NCI-H187 treated with DMSO at 0.1 percent for 48 hours (cell line): ENCODE results near the gene KCNH2.
"Not testable (repeated sequence)": the region's sequence is repeated elsewhere in the genome, so short reads cannot be mapped to it uniquely, and the experiment has no call there.

Source experiments
- DNase-seq: peaks from one replicate; lab custom pipeline; 2025; lab: John Stamatoyannopoulos, UW

Gene KCNH2

GRCh38 chr7:150934045-150934766 is 43.9 kb downstream of the KCNH2 start:
- no peak for DNase-seq

- no peak for DNase-seq
Observed at GRCh38 chr7:150931199-150931869, 46.8 kb downstream of the KCNH2 start.

DNA sequence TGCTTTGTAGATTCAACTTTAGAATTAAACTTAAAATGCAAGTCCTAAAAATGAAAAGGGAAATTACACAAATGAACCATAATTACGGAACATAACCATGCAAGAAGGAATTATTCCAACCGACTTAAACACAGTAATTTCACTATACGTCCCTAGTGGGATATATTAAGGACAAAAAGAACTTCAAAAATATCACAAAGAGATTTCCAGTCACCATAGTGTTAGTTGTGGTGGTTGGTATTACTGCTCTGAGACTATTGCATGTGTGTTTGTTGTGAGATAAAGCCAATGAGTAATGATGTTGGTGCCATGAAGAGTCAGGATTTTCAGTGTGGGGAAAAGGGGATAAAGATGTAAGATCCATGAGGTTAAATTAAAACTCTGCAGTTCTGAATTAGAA is 49.6 kb downstream of the KCNH2 start:
- no peak for DNase-seq

DNA sequence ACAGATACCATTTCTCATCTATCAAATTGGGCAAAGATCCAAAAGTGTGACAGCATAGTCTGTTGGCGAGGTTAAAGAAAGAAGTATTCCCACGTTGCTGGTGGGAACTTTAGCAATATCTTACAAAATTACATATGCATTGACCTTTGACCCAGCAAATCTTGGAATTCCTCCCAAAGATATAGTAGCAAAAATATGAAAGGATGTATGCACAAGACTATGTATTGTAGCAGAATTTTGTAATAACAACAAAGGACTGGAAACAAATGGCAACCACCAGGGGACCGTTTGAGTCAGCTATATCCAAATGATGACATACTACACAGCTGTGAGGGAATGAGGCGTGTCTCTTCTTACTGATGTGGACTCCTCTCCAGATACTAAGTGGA is 50.2 kb downstream of the KCNH2 start:
- no peak for DNase-seq

DNA sequence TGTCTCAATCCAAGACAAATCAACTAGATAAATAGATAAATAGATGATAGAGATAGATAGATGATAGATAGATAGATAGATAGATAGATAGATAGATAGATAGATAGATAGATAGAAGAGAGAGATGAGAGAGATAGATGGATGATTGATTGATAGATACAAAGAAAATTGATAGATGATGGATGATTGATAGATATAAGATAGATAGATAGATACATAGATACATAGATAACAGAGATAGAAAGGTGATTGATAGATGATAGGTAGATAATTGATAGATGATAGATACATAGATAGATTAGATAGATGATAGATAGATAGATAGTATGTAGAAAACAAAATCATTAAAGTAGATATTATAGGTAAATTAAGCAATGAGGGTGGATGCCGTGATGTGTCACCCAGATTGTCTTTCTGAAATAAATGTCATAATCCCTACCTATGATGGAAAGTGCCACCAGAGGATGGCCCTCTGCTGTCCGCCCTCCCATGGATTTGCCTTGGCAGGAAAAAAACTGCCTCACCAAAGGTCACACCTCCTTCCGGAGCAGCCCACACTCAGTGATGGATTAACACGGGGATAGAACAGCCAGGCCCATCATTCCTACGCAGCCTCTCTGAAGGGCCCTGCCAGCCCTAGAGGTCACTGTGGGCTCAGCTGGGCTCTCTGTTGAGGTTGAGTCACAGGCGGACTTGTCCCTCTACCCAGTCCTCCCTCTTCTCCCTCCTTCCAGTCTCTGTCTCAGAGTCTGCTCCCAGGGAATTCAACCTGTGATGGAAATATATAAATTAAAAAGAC is 50.8 kb downstream of the KCNH2 start:
- no peak for DNase-seq

- DNase-seq, result no peak
Observed at GRCh38 chr7:150926066-150926465, 52.1 kb downstream of the KCNH2 start.

DNA sequence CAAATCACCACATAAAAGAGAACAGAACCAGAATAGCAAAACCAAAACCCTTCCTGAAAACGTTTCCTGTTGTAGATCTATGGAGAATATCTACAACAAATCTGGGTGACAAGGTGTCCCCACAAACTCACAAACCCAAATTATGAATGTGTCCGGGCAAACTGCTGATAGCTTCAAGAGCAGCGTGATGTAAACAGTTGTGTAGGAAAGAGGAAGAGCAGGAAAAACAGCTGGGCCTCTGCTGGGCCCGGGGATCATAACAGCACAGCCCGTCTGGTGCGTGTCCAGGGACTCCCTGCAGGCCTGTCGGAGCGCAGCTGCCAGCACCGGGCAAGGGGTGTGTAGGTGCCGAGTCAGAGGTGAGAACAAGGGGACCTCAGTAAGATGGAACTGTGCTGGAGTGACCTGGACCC is 53.7 kb downstream of the KCNH2 start:
- no peak for DNase-seq

DNA sequence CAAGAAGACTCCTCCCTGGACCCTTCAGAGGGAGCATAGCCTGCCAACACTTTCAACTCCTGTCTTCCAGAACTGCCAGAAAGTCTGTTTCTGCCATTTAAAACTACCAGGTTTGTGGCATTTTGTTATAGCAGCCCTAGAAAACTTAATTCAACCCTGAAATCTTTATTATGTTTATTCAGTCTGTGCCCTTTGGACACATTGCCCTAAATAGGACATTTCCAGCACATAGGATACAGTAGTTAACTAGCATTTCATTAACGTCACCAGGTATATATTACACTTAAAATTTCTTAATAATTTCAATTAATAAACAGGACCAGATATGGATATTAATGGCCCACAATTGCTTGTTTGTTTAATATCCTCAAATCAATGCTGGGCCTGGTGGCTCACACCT is 54.3 kb downstream of the KCNH2 start:
- no peak for DNase-seq

DNA sequence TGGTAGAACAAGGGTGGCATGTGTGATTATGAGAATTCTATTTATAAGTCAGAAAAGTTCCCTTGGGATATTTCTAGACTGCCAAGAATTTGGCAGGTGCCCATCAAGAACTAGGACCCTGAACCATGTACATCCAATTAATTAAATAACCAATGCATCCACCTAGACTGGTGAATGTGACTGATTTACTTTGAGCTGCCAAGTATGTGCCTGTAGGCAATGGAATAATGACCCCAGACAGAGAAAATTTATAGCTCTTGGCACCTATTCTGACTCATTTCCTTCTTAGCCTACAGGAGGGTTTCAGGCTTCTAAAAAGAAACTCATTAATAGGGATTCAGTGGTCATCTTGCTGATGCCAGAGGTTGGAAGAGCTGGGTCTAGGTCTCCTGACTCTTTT is 54.9 kb downstream of the KCNH2 start:
- no peak for DNase-seq

DNA sequence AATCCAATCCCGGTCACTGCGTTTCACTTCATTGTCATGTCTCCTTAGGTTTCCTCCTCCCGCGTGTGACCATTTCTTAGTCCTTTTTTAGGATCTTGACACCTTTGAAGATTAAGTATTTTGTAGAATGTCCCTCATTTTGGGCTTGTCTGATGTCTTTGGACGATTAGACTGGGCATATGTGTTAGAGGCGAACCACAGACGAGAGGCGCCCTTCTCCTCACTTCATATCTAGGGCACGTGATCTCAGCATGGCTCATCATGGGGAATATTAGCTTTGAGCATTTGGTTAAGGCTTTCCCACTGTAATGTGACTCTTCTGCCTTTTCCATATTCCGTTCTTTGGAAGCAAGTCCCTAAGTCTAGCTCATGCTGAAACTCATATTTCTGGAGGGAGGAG is 59.0 kb downstream of the KCNH2 start:
- no peak for DNase-seq

DNA sequence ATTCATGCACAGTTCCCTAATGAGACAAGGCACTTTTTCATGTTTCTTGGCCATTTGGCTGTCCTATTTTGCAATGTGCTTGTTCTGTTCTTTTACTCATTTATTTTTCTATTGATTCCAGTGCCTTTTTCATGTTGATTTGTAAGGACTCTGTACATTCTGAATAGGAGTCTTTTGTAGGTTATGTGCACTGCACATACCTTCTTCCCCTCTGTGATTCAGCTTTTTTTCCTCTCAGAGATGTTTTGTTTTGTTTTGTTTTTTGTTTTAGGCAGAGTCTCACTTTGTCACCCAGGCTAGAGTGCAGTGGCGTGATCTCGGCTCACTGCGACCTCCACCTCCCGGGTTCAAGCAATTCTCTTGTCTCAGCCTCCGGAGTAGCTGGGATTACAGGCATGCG is 59.7 kb downstream of the KCNH2 start:
- no peak for DNase-seq

- no peak for DNase-seq
Observed at GRCh38 chr7:150917969-150918368, 60.2 kb downstream of the KCNH2 start.

DNA sequence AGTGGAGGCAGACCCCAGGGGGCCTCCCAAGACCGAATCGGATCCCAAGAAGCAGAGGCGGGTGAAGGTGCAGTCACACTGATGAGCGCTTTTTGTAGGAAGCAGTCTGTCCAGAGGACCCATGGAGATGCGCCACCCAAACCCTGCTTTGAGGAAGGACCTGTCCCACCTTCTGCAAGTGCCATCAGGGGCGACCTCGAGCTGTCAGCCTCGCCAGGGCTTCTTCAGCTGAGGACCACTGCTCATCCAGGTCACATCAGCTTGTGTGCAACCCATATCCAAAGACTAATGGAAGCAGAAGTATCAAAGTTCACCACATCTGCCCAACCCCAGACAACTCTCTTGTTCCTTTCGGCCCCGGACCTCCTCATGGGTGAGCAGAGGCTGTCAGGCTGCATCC is 61.5 kb downstream of the KCNH2 start:
- no peak for DNase-seq

- DNase-seq, result no peak
Observed at GRCh38 chr7:150914966-150915365, 63.2 kb downstream of the KCNH2 start.

- no peak for DNase-seq
Observed at GRCh38 chr7:150914196-150914595, 63.9 kb downstream of the KCNH2 start.

DNA sequence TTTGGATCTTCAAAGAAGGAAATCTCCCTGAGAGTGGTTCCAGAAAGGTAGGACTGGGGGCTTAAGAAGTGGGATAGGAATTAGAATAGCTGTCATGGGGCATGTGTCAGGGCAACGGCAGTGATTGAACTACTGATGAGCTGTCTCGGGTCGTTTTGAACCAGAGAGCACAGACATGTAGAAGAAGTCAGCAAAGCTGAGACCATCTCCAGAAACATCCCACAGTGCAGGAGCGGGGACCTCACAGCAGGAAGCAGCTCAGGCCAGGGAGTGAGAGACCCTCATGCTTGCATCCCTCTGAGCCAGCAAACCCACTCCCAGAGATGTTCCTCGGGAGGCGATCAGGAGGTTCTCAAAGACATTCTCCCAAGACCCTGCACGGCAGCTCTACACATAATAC is 65.7 kb downstream of the KCNH2 start:
- DNase-seq, result no peak

- DNase-seq, result no peak
Observed at GRCh38 chr7:150911590-150912267, 66.4 kb downstream of the KCNH2 start.

- DNase-seq, result no peak
Observed at GRCh38 chr7:150910996-150911422, 67.1 kb downstream of the KCNH2 start.

DNA sequence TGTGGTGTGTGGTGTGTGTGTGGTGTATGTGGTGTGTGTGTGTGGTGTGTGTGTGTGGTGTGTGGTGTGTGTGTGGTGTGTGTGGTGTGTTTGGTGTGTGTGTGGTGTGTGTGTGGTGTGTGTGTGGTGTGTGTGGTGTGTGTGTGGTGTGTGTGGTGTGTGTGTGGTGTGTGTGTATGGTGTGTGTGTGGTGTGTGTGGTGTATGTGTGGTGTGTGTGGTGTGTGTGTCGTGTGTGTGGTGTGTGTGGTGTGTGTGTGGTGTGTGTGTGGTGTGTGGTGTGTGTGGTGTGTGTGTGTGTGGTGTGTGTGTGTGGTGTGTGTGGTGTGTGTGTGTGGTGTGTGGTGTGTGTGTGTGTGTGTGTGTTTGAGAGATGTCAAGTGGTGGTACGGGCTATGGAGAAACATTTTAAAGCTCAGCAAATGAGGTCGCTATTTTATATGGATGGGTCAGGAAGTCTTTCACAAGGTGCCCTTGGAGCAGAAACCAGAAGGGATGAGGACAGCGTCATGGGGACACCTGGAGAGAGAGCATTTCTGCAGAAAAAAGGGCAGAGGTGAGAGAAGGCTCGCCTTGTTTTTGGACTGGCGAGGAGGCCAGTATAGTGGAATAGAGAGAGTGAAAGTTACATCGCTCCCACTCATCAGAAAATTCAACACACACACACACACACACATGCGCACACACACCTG is 67.7 kb downstream of the KCNH2 start:
- not testable (repeated sequence) for DNase-seq

DNA sequence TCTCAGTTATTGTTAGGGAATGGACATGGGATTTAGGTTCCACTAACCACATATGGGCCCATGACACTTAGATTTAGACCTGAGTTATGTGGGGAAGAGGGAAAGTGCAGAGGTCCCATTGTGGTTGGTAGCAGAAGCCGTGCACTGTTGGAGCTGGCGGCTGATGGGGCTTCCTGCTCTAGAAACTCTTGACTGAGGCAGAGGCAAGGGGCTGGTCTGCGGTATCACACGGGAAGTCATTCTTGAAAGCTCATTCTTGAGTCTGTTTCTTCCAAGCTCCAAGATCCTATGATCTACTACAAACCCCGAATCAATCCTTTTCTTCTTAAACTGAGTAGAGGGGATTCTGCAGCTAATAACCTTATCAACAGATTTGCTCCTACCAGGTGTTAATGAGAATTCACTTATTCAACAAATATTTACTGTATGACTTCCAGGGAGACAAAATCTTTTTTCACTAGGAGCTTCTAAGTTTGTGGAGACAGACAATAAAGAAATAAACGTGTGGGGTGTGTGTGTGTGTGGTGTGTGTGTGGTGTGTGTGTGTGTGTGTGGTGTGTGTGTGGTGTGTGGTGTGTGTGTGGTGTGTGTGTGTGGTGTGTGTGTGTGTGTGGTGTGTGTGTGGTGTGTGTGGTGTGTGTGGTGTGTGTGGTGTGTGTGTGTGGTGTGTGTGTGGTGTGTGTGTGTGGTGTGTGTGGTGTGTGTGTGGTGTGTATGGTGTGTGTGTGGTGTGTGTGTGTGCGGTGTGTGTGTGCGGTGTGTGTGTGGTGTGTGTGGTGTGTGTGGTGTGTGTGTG is 68.7 kb downstream of the KCNH2 start:
- no peak for DNase-seq

- no peak for DNase-seq
Observed at GRCh38 chr7:150908173-150908572, 69.9 kb downstream of the KCNH2 start.
